NCI-H524 treated with DMSO at 0.1 percent for 48 hours (cell line): ENCODE measurements around the gene RIC3.

Experiments
- DNase-seq: peaks from one replicate; lab custom pipeline; 2025; lab: John Stamatoyannopoulos, UW

Gene RIC3, protein sequence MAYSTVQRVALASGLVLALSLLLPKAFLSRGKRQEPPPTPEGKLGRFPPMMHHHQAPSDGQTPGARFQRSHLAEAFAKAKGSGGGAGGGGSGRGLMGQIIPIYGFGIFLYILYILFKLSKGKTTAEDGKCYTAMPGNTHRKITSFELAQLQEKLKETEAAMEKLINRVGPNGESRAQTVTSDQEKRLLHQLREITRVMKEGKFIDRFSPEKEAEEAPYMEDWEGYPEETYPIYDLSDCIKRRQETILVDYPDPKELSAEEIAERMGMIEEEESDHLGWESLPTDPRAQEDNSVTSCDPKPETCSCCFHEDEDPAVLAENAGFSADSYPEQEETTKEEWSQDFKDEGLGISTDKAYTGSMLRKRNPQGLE

GRCh38 chr11:8168485-8169257 is at the start of gene RIC3:
Gene RIC3, minus strand, starts transcription at chr11:8169025. Its CDS starts 36 bp downstream, at chr11:8168989.
- peak; percentile 26 for DNase-seq

- no peak for DNase-seq
Measured at GRCh38 chr11:8218409-8218808, 49.6 kb upstream of the RIC3 start.

DNA sequence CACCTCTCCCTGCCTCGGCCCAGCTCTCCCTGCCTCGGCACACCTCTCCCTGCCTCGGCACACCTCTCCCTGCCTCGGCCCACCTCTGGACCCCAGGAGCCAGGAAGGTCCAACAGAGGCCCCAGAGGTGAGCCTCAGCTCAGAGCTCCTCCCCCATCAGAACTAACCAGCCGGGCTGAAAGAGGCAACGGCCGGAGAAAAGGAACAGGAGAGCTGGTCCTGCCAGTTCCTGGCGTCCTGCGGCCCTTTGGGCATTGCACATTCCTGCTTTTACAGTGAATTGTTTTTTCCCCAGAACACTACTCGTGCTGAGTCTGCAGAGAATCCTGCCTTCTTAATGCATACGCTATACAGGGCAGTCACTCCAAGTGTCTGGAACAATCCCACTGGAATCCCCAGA is 49.1 kb upstream of the RIC3 start:
- DNase-seq: no peak

- no peak for DNase-seq
Measured at GRCh38 chr11:8217136-8217535, 48.3 kb upstream of the RIC3 start.

DNA sequence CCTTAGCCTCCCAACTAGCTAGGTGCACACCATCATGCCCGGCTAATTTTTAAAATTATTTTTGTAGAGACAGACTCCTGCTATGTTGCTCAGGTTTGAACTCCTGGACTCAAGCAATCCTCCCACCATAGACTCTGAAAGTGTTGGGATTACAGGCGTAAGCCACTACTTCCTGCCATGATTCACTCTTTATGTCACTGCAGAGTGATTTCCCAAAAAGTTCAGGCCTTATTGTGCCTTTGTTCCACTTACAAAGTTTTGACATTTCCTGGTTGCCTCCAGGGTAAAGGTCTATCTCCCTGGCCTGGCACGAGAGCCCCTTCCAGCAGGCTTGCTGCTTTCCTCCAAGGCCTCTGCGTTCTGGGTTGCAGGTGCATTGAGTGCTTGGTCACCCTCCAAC is 44.6 kb upstream of the RIC3 start:
- no peak for DNase-seq

- no peak for DNase-seq
Measured at GRCh38 chr11:8209208-8209807, 40.5 kb upstream of the RIC3 start.

- no peak for DNase-seq
Measured at GRCh38 chr11:8207080-8208000, 38.5 kb upstream of the RIC3 start.

DNA sequence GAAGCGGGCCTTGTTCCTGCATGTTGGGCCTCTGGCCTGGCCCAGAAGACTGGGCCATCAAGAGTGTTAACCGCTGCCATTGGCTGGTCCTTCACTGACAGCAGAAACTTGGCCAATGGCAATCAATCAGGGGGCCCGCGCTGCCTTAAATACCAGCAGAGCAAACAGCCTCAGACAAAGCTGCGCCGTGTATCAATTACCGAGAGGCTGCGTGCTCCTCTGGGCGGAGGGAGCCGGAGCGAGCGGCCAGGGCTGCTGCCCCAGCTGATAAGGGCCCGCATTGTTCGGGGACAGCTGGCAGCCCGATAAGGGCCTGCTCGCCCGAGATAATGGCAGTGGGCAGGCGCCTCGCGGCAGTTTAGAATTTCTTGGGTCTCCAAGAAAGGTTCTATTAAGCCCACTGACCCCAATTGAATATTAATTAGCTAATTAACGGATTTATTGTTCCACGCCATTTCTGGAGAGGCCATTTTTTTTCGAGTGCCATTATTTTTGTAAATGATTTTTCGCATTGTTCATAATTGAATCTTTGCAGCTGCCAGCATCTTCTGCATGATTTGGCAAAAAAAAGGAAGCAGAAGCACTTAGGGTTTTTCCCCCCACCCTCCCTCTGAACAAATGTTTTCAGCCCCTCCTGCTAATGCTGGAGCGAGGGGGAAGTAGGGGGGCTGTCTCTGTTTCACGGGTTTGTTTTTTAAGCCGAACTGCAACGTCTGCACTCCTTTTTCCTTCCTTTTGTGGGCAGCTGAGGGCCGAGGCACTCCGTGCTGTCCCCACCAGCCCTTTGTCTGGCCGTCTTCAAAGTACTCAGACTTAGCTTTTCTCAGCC is 37.6 kb upstream of the RIC3 start:
- DNase-seq: peak; percentile 42

DNA sequence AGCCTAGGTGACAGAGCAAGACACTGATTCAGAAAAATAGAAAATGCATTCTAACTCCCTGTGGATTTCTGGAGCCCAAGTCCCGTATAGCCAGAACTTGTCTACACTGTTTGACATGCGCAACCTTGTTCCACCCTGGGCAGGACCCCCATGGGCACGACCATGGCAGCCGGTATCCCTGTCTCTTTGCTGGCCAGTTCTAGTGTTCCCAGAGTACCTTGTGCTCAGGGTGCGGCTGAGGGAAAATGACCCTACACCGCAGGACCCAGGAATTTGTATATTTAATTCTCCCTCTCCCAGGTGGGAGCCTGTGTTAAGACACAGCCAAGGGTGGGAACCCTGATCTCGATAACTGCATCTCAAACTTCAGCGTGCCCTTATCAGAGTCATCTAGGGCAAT is 36.7 kb upstream of the RIC3 start:
- DNase-seq: no peak

GRCh38 chr11:8204596-8204995 is 35.8 kb upstream of the RIC3 start:
- no peak for DNase-seq

- no peak for DNase-seq
Measured at GRCh38 chr11:8204025-8204424, 35.2 kb upstream of the RIC3 start.

DNA sequence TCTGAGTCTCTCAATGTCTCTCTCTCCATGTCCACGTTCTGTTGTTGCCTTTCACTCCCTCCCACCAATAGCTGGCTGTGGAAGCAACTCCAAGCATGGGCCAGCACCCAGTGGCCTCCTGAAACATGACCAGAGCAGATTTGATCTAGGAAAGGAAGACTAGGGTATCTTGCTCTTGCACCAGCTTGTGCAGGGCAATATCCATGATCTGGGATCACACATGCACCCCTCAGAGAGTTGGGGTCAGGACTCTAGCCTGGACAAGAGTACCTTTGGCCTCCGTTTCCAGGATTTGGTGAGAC is 34.5 kb upstream of the RIC3 start:
- DNase-seq: no peak

- DNase-seq: no peak
Measured at GRCh38 chr11:8202516-8203413, 33.9 kb upstream of the RIC3 start.

GRCh38 chr11:8201644-8202365 is 33.0 kb upstream of the RIC3 start:
- no peak for DNase-seq

- DNase-seq: no peak
Measured at GRCh38 chr11:8199676-8200075, 30.9 kb upstream of the RIC3 start.

GRCh38 chr11:8196749-8197148 is 27.9 kb upstream of the RIC3 start:
- DNase-seq: no peak

- no peak for DNase-seq
Measured at GRCh38 chr11:8194956-8195355, 26.1 kb upstream of the RIC3 start.

DNA sequence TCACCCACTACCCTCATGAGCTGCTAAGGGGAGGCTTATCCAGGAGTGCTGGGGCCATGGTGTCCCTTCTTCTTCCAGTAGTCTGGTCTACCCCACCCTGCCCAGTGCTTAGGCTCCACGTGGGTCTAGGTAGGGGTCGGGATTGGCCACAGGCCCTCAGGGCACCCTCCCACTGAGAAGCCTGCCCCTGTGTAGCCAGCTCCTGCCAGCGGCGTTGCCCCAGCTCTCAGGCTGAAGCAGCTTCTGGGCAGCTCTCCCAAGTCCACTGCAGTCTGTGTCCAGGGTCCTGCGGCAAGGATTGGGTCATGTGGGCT is 24.0 kb upstream of the RIC3 start:
- no peak for DNase-seq

GRCh38 chr11:8192016-8192895 is 23.4 kb upstream of the RIC3 start:
- DNase-seq: peak; percentile 31
